Effector memory CD4-positive, alpha-beta T cell (primary cell): Measurements from ENCODE around the gene C19orf33.
A peak's percentile ranks its signal among the peaks of the same experiment; 100 is the strongest.

Experiments used
- DNase-seq, 3 donors: peaks; one replicate each; pipeline ENCODE4 v3.0.0-alpha.2; 2020
- H3K27ac ChIP-seq: 2 replicates; pipeline ENCODE4 v1.7.0; 2013; ENCODE audit warnings: mild to moderate bottlenecking, low read length, moderate library complexity; ENCODE audit not compliant: insufficient read depth, poor library complexity, severe bottlenecking
- H3K27me3 ChIP-seq: replicated peaks from 2 replicates; pipeline ENCODE4 v1.7.0; 2013; ENCODE audit warnings: mild to moderate bottlenecking, low read length; ENCODE audit not compliant: insufficient read depth, control insufficient read depth, poor library complexity, severe bottlenecking
- H3K36me3 ChIP-seq: 2 replicates; pipeline ENCODE4 v1.7.0; 2013; ENCODE audit warnings: mild to moderate bottlenecking, low read length, moderate library complexity; ENCODE audit not compliant: control insufficient read depth, insufficient read depth
- H3K4me1 ChIP-seq: 2 replicates; pipeline ENCODE4 v1.7.0; 2013; ENCODE audit warnings: low read length, mild to moderate bottlenecking; ENCODE audit not compliant: control insufficient read depth, insufficient read depth, poor library complexity, severe bottlenecking
- H3K4me3 ChIP-seq: 2 replicates; pipeline ENCODE4 v1.7.0; 2013; ENCODE audit warnings: low read length, low read depth, mild to moderate bottlenecking; ENCODE audit not compliant: insufficient read depth, poor library complexity, severe bottlenecking
- H3K9me3 ChIP-seq: 2 replicates; pipeline ENCODE4 v1.7.0; 2013; ENCODE audit warnings: mild to moderate bottlenecking, low read length, moderate library complexity; ENCODE audit not compliant: control insufficient read depth

Gene C19orf33

DNA sequence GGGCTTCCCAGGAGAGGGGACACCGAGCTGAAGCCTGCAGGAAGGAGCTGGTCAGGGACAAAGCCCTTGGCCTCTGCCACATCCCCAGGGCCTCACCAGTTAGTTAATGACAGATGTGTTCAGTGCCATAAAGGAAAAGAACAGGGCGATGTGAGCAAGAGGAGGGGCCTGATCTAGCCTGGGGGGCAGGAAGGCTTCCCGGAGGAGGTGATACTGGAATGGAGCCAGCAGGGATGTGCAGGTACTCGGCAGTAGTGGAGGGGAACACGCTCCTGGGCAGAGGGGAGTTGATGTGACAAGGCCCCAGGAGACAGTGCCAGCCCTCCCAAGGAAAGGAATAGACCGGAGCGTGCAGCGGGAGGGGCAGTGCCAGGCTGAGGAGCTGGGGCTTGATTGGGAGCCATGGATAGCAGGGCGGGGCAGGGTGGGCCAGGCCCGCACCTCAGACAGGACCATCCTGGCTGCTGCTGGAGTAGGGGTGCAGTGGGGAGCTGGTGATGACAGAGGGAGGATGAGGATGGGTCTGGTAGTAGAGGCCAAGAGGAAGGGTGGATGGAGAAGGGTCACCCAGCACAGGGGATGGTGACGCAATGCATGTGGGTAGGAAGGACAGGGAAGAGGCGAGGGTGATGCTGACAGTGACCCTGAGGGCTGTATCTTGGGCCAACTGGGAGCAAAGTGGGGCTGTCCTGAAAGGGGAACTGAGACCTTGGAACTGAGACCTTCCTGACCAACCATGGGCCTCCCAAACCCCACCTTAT lies 4.1 kb downstream of the C19orf33 start:
- no peaks in the 10 kb centered on the region for H3K9me3 ChIP-seq
- no peak overlapping the region for H3K4me3 ChIP-seq
- H3K36me3 ChIP-seq: peaks cover 31% of the 10 kb centered on the region
- no peak for DNase-seq
- no peaks in the 10 kb centered on the region for H3K4me1 ChIP-seq
- H3K27ac ChIP-seq: no peak overlapping the region
- no peaks in the 10 kb centered on the region for H3K27me3 ChIP-seq

DNA sequence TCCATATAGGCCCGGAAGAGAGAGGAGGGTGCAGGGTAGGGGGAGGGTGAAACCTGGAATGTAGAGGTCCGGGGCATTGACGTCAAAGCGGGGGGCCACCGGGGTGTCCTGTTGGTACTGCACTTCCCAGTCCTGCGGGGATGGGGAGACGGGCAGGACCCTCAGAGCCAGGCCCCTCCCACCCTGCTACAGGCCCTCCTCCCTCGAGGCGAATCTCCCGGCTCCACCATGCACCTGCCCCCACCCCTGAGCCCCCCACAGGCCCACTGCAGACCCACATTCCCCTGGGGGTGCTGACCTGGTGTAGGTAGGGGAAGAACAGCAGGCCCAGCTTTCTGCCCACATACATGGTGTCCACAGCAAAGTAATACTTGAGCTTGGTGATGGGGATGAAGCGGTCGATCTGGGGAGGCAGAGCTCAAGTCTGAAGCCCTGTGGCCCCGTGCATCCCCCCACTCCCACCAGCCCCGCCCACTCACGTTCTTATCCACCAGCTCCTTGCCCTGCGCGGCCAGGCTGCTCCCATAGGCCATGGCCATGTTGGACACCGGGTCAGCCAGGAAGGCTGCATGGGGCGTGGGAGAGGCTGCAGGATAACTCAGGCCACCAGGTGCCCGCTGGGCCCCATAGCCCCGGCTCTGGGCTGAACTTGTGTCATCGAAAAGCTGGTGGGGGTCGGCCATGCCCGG lies 5.0 kb downstream of the C19orf33 start:
- Histone ChIP-seq H3K4me3 (no peak overlapping the region), H3K9me3 (no peaks in the 10 kb centered on the region), H3K27me3 (no peaks in the 10 kb centered on the region), H3K27ac (no peak overlapping the region), H3K4me1 (no peaks in the 10 kb centered on the region), H3K36me3 (peaks cover 31% of the 10 kb centered on the region)
- no peak for DNase-seq

DNA sequence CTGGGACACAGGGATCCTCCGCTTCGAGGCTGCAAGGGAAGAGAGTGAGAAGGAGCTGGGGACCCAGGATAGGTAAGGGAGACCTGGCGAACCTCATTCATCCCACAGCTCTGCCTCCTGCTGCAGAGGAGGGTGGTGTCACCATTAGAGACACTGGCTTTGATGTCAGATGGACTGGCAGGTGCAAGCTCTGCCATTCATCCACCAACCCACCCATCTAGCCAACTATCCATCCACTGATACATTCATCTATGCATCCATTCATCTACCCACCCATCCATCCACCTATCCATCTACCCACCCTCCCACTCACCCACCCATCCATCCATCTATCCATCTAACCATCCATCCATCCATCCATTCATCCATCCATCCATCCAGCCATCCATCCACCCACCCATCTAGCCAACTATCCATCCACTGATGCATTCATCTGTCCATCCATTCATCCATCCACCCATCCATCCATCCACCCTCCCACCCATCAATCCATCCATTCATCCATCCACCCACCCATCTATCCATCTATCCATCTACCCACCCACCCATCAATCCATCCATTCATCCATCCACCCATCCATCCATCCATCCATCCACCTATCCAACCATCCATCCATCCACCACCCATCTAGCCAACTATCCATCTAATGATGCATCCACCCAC lies 5.7 kb downstream of the C19orf33 start:
- Histone ChIP-seq H3K27ac (no peak overlapping the region), H3K4me1 (no peaks in the 10 kb centered on the region), H3K4me3 (no peak overlapping the region), H3K27me3 (no peaks in the 10 kb centered on the region), H3K9me3 (no peaks in the 10 kb centered on the region), H3K36me3 (peaks cover 29% of the 10 kb centered on the region)
- DNase-seq: no peak

DNA sequence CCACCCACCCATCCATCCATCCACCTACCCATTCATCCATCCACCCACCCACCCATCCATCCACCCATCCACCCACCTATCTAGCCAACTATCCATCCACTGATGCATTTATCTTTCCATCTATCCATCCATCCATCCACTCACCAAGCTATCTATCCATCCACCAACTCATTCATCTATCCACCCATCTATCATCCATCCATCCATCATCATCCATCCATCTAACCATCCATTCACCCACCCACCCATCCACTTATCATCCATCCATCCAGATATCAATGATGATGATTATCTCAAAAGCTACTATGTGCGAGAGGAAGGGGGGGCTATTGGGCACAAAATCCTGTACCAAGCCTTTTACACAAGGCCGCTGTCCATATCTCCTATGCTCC lies 6.2 kb downstream of the C19orf33 start:
- Histone ChIP-seq H3K4me3 (no peak overlapping the region), H3K27me3 (no peaks in the 10 kb centered on the region), H3K9me3 (no peaks in the 10 kb centered on the region), H3K36me3 (peaks cover 26% of the 10 kb centered on the region), H3K4me1 (peaks cover 2% of the 10 kb centered on the region), H3K27ac (no peak overlapping the region)
- DNase-seq: no peak

DNA sequence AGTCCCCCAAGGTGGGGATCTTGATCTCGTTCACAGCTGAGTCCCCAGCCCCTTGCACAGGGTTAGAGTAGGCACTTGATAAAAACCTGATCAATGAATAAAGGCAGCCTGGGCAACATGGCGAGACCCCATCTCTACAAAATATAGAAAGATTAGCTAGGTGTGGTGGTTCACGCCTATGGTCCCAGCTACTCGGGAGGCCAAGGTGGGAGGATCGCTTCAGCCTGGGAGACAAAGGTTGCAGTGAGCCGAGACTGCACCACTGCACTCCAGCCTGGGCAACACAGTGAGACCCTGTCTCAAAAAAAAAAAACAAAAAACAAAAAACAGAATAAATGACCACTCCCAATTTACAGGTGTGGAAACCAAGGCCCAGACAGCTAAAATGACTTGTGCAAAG lies 6.9 kb downstream of the C19orf33 start:
- Histone ChIP-seq H3K4me1 (peaks cover 5% of the 10 kb centered on the region), H3K4me3 (no peak overlapping the region), H3K36me3 (peaks cover 26% of the 10 kb centered on the region), H3K27me3 (no peaks in the 10 kb centered on the region), H3K27ac (no peak overlapping the region), H3K9me3 (no peaks in the 10 kb centered on the region)
- no peak for DNase-seq

DNA sequence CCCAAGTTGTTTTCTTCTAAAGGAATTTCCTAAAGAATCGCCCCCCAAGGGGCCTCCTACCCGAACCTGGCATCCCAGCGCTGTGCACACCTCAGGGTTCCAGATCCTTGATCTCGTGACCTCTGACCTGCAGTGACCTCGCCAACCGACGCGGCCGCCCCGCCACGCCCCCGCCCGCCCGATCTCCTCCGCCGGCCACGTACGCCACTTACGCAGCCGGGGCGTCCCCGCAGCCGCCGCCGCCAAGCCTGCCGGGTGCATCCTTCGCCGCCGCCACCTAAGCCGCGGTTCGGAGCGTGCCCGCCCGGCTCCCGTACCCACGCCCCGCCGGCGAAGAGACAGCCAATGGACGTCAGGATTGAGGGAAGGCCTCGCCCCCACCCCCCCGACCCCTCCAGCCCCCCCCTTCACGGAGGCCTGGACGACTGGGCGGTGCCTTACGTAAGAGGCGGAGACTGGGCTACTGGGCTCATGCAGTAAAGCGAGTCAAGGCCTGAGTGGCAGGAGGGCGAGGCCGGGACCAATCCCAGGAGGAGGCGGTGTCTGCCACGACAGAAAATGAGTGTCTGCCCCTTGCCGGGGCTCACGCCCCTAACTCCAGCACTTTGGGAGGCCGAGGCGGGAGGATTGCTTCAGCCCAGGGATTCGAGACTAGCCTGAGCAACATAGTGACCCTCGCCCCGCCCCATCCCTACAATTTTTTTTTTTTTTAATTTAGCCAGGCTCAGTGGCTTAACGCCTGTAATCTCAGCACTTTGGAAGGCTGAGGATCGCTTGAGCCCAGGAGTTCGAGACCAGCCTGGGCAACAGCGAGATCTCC lies 11.8 kb downstream of the C19orf33 start, which contains the start of gene YIF1B:
Gene YIF1B, minus strand, starts transcription at position 291 of the 820 bp plus-strand sequence. Its CDS starts 30 bp downstream, at position 261.
- Histone ChIP-seq H3K4me3 (peak within 1 kb of the TSS; percentile 52), H3K27me3 (no peaks in the 10 kb centered on the region), H3K27ac (peak within 1 kb of the TSS; percentile 76), H3K36me3 (no peaks in the 10 kb centered on the region), H3K9me3 (no peaks in the 10 kb centered on the region), H3K4me1 (peaks cover 36% of the 10 kb centered on the region)
- DNase-seq: peak; percentile 94 to 95 (median 94)

DNA sequence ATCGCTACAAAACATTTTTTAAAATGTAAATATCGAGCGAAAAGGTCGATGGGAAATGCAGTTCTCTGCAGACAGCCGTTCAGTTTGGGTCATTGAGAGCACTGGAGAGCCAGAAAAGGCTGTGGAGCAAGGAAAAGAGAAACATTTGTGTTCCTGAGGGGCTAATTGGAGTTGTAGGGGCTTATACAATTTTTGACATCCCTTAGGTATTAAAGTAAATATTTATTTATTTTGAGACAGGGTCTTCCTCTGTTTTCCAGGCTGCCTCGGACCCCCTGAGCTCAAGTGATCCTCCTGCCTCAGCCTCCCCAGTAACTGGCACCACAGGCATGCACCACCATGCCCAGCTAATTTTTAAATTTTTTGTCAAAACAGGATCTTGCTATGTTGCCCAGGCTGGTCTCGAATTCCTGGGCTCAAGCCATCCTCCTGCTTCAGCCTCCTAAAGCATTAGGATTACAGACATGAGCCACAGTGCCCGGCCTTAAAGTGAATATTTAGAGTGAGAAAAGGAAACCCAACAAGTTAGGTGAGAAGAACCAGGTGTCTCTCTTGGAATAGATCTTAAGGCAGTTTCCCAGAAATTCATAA lies 12.5 kb downstream of the C19orf33 start:
- H3K4me3 ChIP-seq: peak overlapping the region; percentile 44
- peaks cover 43% of the 10 kb centered on the region for H3K4me1 ChIP-seq
- peak overlapping the region; percentile 76 for H3K27ac ChIP-seq
- no peaks in the 10 kb centered on the region for H3K9me3 ChIP-seq
- no peaks in the 10 kb centered on the region for H3K36me3 ChIP-seq
- DNase-seq: no peak
- H3K27me3 ChIP-seq: no peaks in the 10 kb centered on the region

DNA sequence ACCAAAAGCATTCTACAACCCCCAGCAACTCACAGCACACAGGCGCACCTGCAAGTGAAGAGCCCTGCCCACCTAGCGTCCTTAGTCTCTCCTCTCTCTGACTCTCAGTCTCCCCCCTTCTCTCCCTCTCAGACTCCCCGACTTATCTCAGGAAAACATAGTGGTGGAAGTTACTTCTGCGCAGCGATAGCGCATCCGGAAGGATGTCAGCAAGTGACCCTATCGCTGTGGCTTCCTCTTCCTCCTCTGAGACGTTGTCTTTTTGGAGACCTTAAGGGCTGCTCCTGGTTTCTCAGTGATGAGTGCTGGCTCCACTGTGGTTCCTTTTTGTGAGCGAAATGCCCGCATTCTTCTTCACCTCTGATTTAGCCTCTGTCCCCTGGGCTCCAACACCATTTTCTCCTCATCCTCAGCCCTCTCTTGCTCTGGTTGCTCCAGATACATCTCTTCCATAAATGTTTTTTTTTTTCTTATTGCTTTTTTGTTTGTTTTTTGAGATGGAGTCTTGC lies 13.1 kb downstream of the C19orf33 start:
- DNase-seq: peak in 2 of 3 donors; percentile 9 to 12
- Histone ChIP-seq H3K27ac (peak overlapping the region; percentile 76), H3K4me1 (peaks cover 43% of the 10 kb centered on the region), H3K36me3 (no peaks in the 10 kb centered on the region), H3K27me3 (no peaks in the 10 kb centered on the region), H3K9me3 (no peaks in the 10 kb centered on the region), H3K4me3 (peak overlapping the region; percentile 44)

DNA sequence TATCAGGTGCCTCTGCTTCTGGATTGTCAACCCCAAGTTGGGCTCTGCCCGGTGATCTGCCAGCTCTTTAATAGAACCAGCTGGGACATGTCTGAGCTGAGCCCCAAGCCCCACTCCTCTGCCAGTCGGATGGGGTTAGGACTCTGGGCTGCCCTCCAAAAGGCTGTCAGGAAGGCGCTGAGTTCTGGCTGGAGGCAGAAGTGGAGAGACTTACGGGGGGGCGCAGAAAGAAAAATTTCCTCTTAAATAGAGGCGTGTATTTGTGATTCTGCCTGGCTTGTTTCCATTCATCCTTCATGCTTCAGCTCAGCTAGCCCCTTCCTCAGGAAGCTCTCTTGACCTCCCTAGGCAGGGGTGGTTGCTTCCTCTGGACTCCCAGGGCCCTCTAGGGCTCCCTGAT lies 14.6 kb downstream of the C19orf33 start:
- Histone ChIP-seq H3K27ac (no peak overlapping the region), H3K27me3 (no peaks in the 10 kb centered on the region), H3K36me3 (no peaks in the 10 kb centered on the region), H3K4me3 (no peak overlapping the region), H3K9me3 (no peaks in the 10 kb centered on the region), H3K4me1 (peaks cover 43% of the 10 kb centered on the region)
- DNase-seq: no peak
